GM12878 (cell line): Measurements from ENCODE around the gene SPSB3. TPM values are rescaled to one million over a fixed set of nuclear protein-coding genes. Genes with fewer than 3 reads are reported as not detected.

ENCODE experiments used
- ATAC-seq: fragments of 200-7000 bp; cut with Tn5 transposase; 3 replicates; pipeline ENCODE4 v1.9.1; 2020; ENCODE audit warnings: mild to moderate bottlenecking, moderate library complexity
- BruUV-seq: library from RNA; stranded (reverse); fragments of 400-500 nt; replicated peaks from 2 replicates; lab custom pipeline; 2021; lab: Mats Ljungman, UMichigan
- CTCF ChIA-PET: fragments of 300-600 bp; sonication (Branson Sonifier 250); formaldehyde crosslinking; extraction: SDS; loops from one replicate; lab custom pipeline; 2021; ENCODE audit warnings: inconsistent platforms; lab: Yijun Ruan, JAX
- POLR2A ChIA-PET: fragments of 350-600 bp; formaldehyde crosslinking; extraction: SDS; loops from one replicate; lab custom pipeline; 2021; ENCODE audit warnings: inconsistent platforms; lab: Charles Lee
- RAD21 ChIA-PET: fragments of 300-600 bp; sonication (Branson Sonifier 250); formaldehyde crosslinking; loops from one replicate; lab custom pipeline; 2023; ENCODE audit warnings: antibody characterized with exemption; ENCODE audit not compliant: unreplicated experiment; lab: Charles Lee
- SMC1A ChIA-PET: fragments of 300-600 bp; sonication (Branson Sonifier 250); formaldehyde crosslinking; loops from one replicate; lab custom pipeline; 2023; ENCODE audit not compliant: unreplicated experiment, uncharacterized antibody; lab: Charles Lee
- DNase-seq: peaks from one replicate; pipeline ENCODE4 v3.0.0-alpha.2; 2011; ENCODE audit warnings: low read depth, low spot score
- FAIRE-seq: peaks from 3 replicates; lab custom pipeline; 2011; peaks lifted over from hg19 to GRCh38; lab: Jason Lieb, UNC
- H2AFZ ChIP-seq: 2 replicates; pipeline ENCODE4 v1.6.0; 2011; ENCODE audit warnings: low read depth, low read length, control low read depth; ENCODE audit not compliant: control insufficient read depth
- H3K27ac ChIP-seq: 2 replicates; pipeline ENCODE4 v1.5.1; 2011; ENCODE audit warnings: control low read depth; ENCODE audit not compliant: control insufficient read depth, insufficient read depth
- H3K27me3 ChIP-seq, 2 experiments: replicated peaks in 1 of 2; 2 replicates each; pipeline versions ENCODE4 v1.6.0 to v1.6.1; 2011; ENCODE audit warnings: low read length in 1 of 2; ENCODE audit not compliant: control insufficient read depth in 2 of 2, insufficient read depth in 2 of 2
- H3K36me3 ChIP-seq, 2 experiments: 2 replicates each; pipeline ENCODE4 v1.5.1; 2011; ENCODE audit warnings: low read length in 1 of 2; ENCODE audit not compliant: control insufficient read depth in 2 of 2, insufficient read depth in 2 of 2
- H3K4me1 ChIP-seq: 2 replicates; pipeline ENCODE4 v1.6.1; 2011; ENCODE audit warnings: mild to moderate bottlenecking, low read length, moderate library complexity, mixed read lengths; ENCODE audit not compliant: control insufficient read depth, insufficient read depth
- H3K4me2 ChIP-seq: 2 replicates; pipeline ENCODE4 v1.6.0; 2011; ENCODE audit warnings: control low read depth; ENCODE audit not compliant: control insufficient read depth, insufficient read depth
- H3K4me3 ChIP-seq: fragments of 200-600 bp; sonication (generic); 2 replicates; pipeline ENCODE4 v1.5.1; 2016
- H3K79me2 ChIP-seq: 2 replicates; pipeline ENCODE4 v1.6.0; 2011; ENCODE audit warnings: low read length; ENCODE audit not compliant: control insufficient read depth, insufficient read depth
- H3K9ac ChIP-seq: 2 replicates; pipeline ENCODE4 v1.8.0; 2011; ENCODE audit warnings: low read length, control low read depth, mixed read lengths; ENCODE audit not compliant: control insufficient read depth, insufficient read depth
- H3K9me3 ChIP-seq: replicated peaks from 3 replicates; pipeline ENCODE4 v1.5.1; 2011; ENCODE audit warnings: mild to moderate bottlenecking, low read length; ENCODE audit not compliant: control insufficient read depth, insufficient read depth
- H4K20me1 ChIP-seq: 2 replicates; pipeline ENCODE4 v1.6.0; 2011; ENCODE audit not compliant: control insufficient read depth, insufficient read depth
- BRCA1 ChIP-seq: IDR thresholded peaks from 2 replicates; pipeline ENCODE4 v1.6.1; 2011; ENCODE audit warnings: low read depth, low read length, improper control_type of control experiment
- CHD2 ChIP-seq: IDR thresholded peaks from 2 replicates; pipeline ENCODE4 v1.6.1; 2011; ENCODE audit warnings: low read depth, low read length, improper control_type of control experiment, borderline replicate concordance
- FOS ChIP-seq: IDR thresholded peaks from 3 replicates; pipeline ENCODE4 v1.6.1; 2011; ENCODE audit warnings: borderline replicate concordance; ENCODE audit not compliant: insufficient read length; ENCODE audit errors: extremely low read depth
- HCFC1 ChIP-seq: fragments of 150-350 bp; IDR thresholded peaks from 2 replicates; pipeline ENCODE4 v1.6.1; 2014; ENCODE audit warnings: low read length
- IKZF2 ChIP-seq, 2 experiments: fragments of 450-650 bp; IDR thresholded peaks; 2 replicates each; pipeline ENCODE4 v1.6.1; 2017; ENCODE audit warnings: mild to moderate bottlenecking in 2 of 2, moderate library complexity in 2 of 2
- LARP7 ChIP-seq: fragments of 450-650 bp; IDR thresholded peaks from 2 replicates; pipeline ENCODE4 v1.6.1; 2017; ENCODE audit warnings: mild to moderate bottlenecking
- RELA ChIP-seq: fragments of 450-650 bp; IDR thresholded peaks from 2 replicates; pipeline ENCODE4 v1.8.0; 2014; ENCODE audit warnings: borderline replicate concordance; ENCODE audit not compliant: partially characterized antibody
- SREBF2 ChIP-seq: IDR thresholded peaks from 2 replicates; pipeline ENCODE4 v1.6.1; 2012; ENCODE audit warnings: mild to moderate bottlenecking, low read length
- STAT1 ChIP-seq: fragments of 450-650 bp; conservative IDR thresholded peaks from 2 replicates; pipeline ENCODE4 v1.6.1; 2014; ENCODE audit warnings: antibody characterized with exemption, mild to moderate bottlenecking
- WGBS: methylation state at CpG from one replicate; pipeline ENCODE4 v1.1.6; 2016; ENCODE audit warnings: low lambda C conversion rate; ENCODE audit not compliant: insufficient replicate concordance, insufficient coverage; ENCODE audit errors: missing lambda C conversion rate; 5-methylcytosine and 5-hydroxymethylcytosine counted together
- in situ Hi-C: fragments of 300-500 bp; cut with MboI; formaldehyde crosslinking; loops from 9 replicates; pipeline ENCODE4 v1.14.3; 2018; ENCODE audit warnings: mixed read lengths
- intact Hi-C: fragments of 100-400 bp; cut with micrococcal nuclease; formaldehyde crosslinking; loops from one replicate; pipeline ENCODE4 v1.14.2; 2022; ENCODE audit not compliant: unreplicated experiment
- polyA plus RNA-seq, 11 experiments: library from polyadenylated mRNA; depleted of rRNA in 4 of 11; unstranded in 6 of 11; stranded (reverse) in 5 of 11; fragments of >200 nt; fragmentation: Nextera tagmentation in 4 of 11; fragmentation: Illumina TruSeq in 1 of 11; extraction: Ambion mirVana in 4 of 11; extraction: Trizol in 1 of 11; gene quantifications; 1 replicate in 1 of 11; 2 replicates in 10 of 11; pipeline versions ENCODE4 v1.2.1 to v1.2.3, GENCODE V29; 2011 to 2016; ENCODE audit warnings: inconsistent platforms in 2 of 11, missing spikeins in 2 of 11, low read depth in 1 of 11
- total RNA-seq, 4 experiments: library from RNA; depleted of rRNA in 3 of 4; stranded (reverse); fragments of >200 nt in 3 of 4; fragmentation: Illumina TruSeq in 1 of 4; extraction: Trizol in 1 of 4; gene quantifications; 2 replicates each; pipeline versions ENCODE4 v1.2.1 to v1.2.3, GENCODE V29; 2013 to 2021

SPSB3 gene
- total and polyA plus RNA-seq, 10 of the 15 experiments (the other 5 are each of a cell fraction or from before 2014, with no cell fraction given): 0.31 to 26.9 (median 14.0) TPM

DNA sequence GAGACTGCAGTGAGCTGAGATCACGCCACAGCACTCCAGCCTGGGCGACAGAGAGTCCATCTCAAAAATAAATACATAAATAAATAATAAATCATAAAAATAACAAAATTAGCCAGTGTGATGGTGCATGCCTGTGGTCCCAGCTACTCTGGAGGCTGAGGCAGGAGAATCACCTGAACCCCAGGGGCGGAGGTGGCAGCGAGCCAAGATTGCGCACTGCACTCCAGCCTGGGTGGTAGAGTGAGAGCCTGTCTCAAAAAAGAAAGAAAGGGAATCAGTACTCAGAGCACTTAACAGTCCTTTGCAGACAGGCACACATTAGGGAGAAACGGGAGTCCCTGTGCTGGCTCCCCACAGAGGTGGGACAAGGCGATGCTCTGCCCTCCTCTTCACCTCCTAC lies 51.3 kb downstream of the SPSB3 start:
- SMC1A ChIA-PET: no interaction called here
- Histone ChIP-seq H3K27ac (no peak overlapping the region), H3K36me3 (peaks cover 7 to 38% of the 10 kb centered on the region in 2 experiments), H3K4me2 (no peak overlapping the region), H3K27me3 (no peaks in the 10 kb centered on the region), H3K9me3 (peaks cover 5% of the 10 kb centered on the region; the same call in 1 of the 3 replicates), H2AFZ (no peak overlapping the region), H3K4me3 (no peak overlapping the region), H3K79me2 (no peaks in the 10 kb centered on the region; the same call in 1 of the 2 replicates), H3K4me1 (no peaks in the 10 kb centered on the region), H4K20me1 (no peaks in the 10 kb centered on the region; the same call in 1 of the 2 replicates), H3K9ac (no peak overlapping the region)
- in situ Hi-C loops: no loop called here
- RAD21 ChIA-PET: no interaction called here
- no TSS peak for BruUV-seq
- ATAC-seq: no peak
- no peak for DNase-seq
- intact Hi-C loops: no loop called here
- WGBS: 92% methylated on average over 7 of the region's 7 CpGs
- no peak for FAIRE-seq
- POLR2A ChIA-PET: no interaction called here
- TF ChIP-seq SREBF2 (no peak), RELA (no peak), HCFC1 (no peak), STAT1 (no peak), BRCA1 (no peak), FOS (no peak), CHD2 (no peak), IKZF2 (IDR thresholded peaks at IDR 0.05) (no peak)
- CTCF ChIA-PET: no interaction called here

DNA sequence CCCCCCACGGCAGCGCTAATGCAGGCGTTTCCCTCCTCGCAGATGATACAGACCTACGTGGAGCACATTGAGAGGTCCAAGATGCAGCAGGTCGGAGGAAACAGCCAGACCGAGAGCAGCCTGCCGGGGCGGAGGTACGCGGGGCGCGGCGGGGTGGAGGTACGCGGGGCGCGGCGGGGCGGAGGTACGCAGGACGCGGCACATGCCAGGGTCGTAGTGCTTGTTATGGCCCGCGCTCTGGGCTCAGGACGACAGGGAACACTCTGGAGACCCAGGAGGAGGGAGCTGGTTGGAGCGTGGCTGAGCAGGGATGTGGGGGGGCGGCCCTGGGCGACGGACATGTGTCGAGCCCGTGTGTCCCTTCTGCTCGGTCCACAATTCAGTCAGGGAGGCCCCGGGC lies 52.9 kb downstream of the SPSB3 start:
- no peaks in the 10 kb centered on the region; the same call in 1 of the 2 replicates for H3K79me2 ChIP-seq
- H3K36me3 ChIP-seq: peaks cover 9 to 39% of the 10 kb centered on the region in 2 experiments
- H3K9ac ChIP-seq: no peak overlapping the region
- H3K4me3 ChIP-seq: no peak overlapping the region
- ChIA-PET CTCF (no interaction called here), RAD21 (no interaction called here), POLR2A (no interaction called here)
- DNase-seq (no peak), ATAC-seq (no peak), FAIRE-seq (no peak)
- BruUV-seq: no TSS peak
- H3K4me2 ChIP-seq: no peak overlapping the region
- in situ Hi-C loops: no loop called here
- no peak overlapping the region for H3K27ac ChIP-seq
- H3K9me3 ChIP-seq: peaks cover under 1% of the 10 kb centered on the region; the same call in 1 of the 3 replicates
- intact Hi-C loops: no loop called here
- TF ChIP-seq LARP7: no peak
- TF ChIP-seq, all 136 proteins: peak for 0
- Histone ChIP-seq H4K20me1 (no peaks in the 10 kb centered on the region; the same call in 1 of the 2 replicates), H3K27me3 (no peaks in the 10 kb centered on the region), H3K4me1 (no peaks in the 10 kb centered on the region), H2AFZ (no peak overlapping the region)
- 99% methylated on average over 34 of the region's 35 CpGs for WGBS
- SMC1A ChIA-PET: no interaction called here
